ENCODE results near the gene ENDOU. TPM values are rescaled to one million over a fixed set of nuclear protein-coding genes. Genes with fewer than 3 reads are reported as not detected.

The ENDOU gene
- total RNA-seq, 1 experiment from 2014 or later: not detected

- DNase-seq (ENCODE audit: unreplicated experiment): peak; percentile 79
- POLR2A ChIA-PET: interaction anchor here (0.6 to 4.9 kb wide), 15 partner anchors 10 to 95 kb away, joined by 3 to 38 read pairs (median 5); partner anchors contain the start of genes HDAC7, RAPGEF3 and SLC48A1
- Mint-ChIP-seq H3K4me3 (ENCODE audit: unreplicated experiment) (no peak overlapping the region), H3K27me3 (ENCODE audit: insufficient read depth, unreplicated experiment) (peaks cover 17% of the 10 kb centered on the region), H3K4me1 (ENCODE audit: insufficient read depth, unreplicated experiment) (peaks cover 6% of the 10 kb centered on the region), H3K27ac (ENCODE audit: low read depth, unreplicated experiment) (no peak overlapping the region), H3K9me3 (ENCODE audit: unreplicated experiment) (no peaks in the 10 kb centered on the region), H3K36me3 (ENCODE audit: insufficient read depth, unreplicated experiment) (no peaks in the 10 kb centered on the region)
- CTCF ChIA-PET: interaction anchor here (0.6 to 7.8 kb wide), 26 partner anchors 8 to 1276 kb away, joined by 3 to 843 read pairs (median 6); partner anchors contain the start of genes ENDOU, HDAC7, RAPGEF3 and SLC48A1
- peak; percentile 67 for TF ChIP-seq CTCF (IDR thresholded peaks at IDR 0.05; ENCODE audit: unreplicated experiment)
- BruUV-seq (replicated peaks): no TSS peak
- intact Hi-C loops (cut with micrococcal nuclease): no loop called here
Measured at GRCh38 chr12:47744005-47744651, 18.8 kb upstream of the ENDOU start.

- intact Hi-C loops (cut with micrococcal nuclease): no loop called here
- CTCF ChIA-PET: interaction anchor here (0.7 to 7.8 kb wide), 38 partner anchors 14 to 711 kb away, joined by 3 to 843 read pairs (median 6); partner anchors contain the start of genes ENDOU, HDAC7, RAPGEF3 and SLC48A1
Measured at GRCh38 chr12:47743311-47743860, 18.1 kb upstream of the ENDOU start.

GRCh38 chr12:47742253-47742825 lies 17.0 kb upstream of the ENDOU start:
- no peak overlapping the region for H3K27ac Mint-ChIP-seq (ENCODE audit: low read depth, unreplicated experiment)
- intact Hi-C loops (cut with micrococcal nuclease): loop anchor here (1.0 kb wide), 5 partner anchors 17 to 95 kb away; no protein-coding TSS in a partner anchor
- ChIA-PET POLR2A (interaction anchor here (0.6 to 4.9 kb wide), 12 partner anchors 9 to 97 kb away, joined by 3 to 38 read pairs (median 4); partner anchors contain the start of genes RPAP3 and SLC48A1), CTCF (interaction anchor here (0.6 to 7.8 kb wide), 51 partner anchors 14 to 1217 kb away, joined by 3 to 843 read pairs (median 4); partner anchors contain the start of genes ENDOU, HDAC7, RAPGEF3 and SLC48A1)
- DNase-seq (ENCODE audit: unreplicated experiment): peak; percentile 64
- H3K36me3 Mint-ChIP-seq (ENCODE audit: insufficient read depth, unreplicated experiment): no peaks in the 10 kb centered on the region
- no TSS peak for BruUV-seq (replicated peaks)
- H3K4me3 Mint-ChIP-seq (ENCODE audit: unreplicated experiment): no peak overlapping the region
- no peaks in the 10 kb centered on the region for H3K9me3 Mint-ChIP-seq (ENCODE audit: unreplicated experiment)
- H3K27me3 Mint-ChIP-seq (ENCODE audit: insufficient read depth, unreplicated experiment): peaks cover 17% of the 10 kb centered on the region
- peaks cover 9% of the 10 kb centered on the region for H3K4me1 Mint-ChIP-seq (ENCODE audit: insufficient read depth, unreplicated experiment)
- peak; percentile 99 for TF ChIP-seq CTCF (IDR thresholded peaks at IDR 0.05; ENCODE audit: unreplicated experiment)

More at GRCh38 chr12:47743311-47743860, 18.1 kb upstream of the ENDOU start:
- DNase-seq (ENCODE audit: unreplicated experiment): no peak
- no TSS peak for BruUV-seq (replicated peaks)
- no peak overlapping the region for H3K27ac Mint-ChIP-seq (ENCODE audit: low read depth, unreplicated experiment)
- H3K4me1 Mint-ChIP-seq (ENCODE audit: insufficient read depth, unreplicated experiment): peaks cover 6% of the 10 kb centered on the region
- H3K36me3 Mint-ChIP-seq (ENCODE audit: insufficient read depth, unreplicated experiment): no peaks in the 10 kb centered on the region
- H3K27me3 Mint-ChIP-seq (ENCODE audit: insufficient read depth, unreplicated experiment): peaks cover 17% of the 10 kb centered on the region
- no peaks in the 10 kb centered on the region for H3K9me3 Mint-ChIP-seq (ENCODE audit: unreplicated experiment)
- TF ChIP-seq CTCF (IDR thresholded peaks at IDR 0.05; ENCODE audit: unreplicated experiment): no peak
- POLR2A ChIA-PET: interaction anchor here (0.9 to 4.9 kb wide), 11 partner anchors 8 to 95 kb away, joined by 3 to 38 read pairs (median 6); partner anchors contain the start of genes HDAC7 and SLC48A1
- H3K4me3 Mint-ChIP-seq (ENCODE audit: unreplicated experiment): no peak overlapping the region

- H3K4me3 Mint-ChIP-seq (ENCODE audit: unreplicated experiment): no peak overlapping the region
- BruUV-seq (replicated peaks): no TSS peak
- no peak overlapping the region for H3K27ac Mint-ChIP-seq (ENCODE audit: low read depth, unreplicated experiment)
- no peaks in the 10 kb centered on the region for H3K36me3 Mint-ChIP-seq (ENCODE audit: insufficient read depth, unreplicated experiment)
- ChIA-PET POLR2A (interaction anchor here (0.6 to 4.9 kb wide), 9 partner anchors 11 to 98 kb away, joined by 3 to 38 read pairs (median 5); partner anchors contain the start of gene RPAP3), CTCF (interaction anchor here (0.5 to 7.8 kb wide), 33 partner anchors 13 to 1021 kb away, joined by 3 to 843 read pairs (median 8); partner anchors contain the start of genes ENDOU, HDAC7, RAPGEF3 and SLC48A1)
- H3K27me3 Mint-ChIP-seq (ENCODE audit: insufficient read depth, unreplicated experiment): peaks cover 17% of the 10 kb centered on the region
- H3K9me3 Mint-ChIP-seq (ENCODE audit: unreplicated experiment): no peaks in the 10 kb centered on the region
- TF ChIP-seq CTCF (IDR thresholded peaks at IDR 0.05; ENCODE audit: unreplicated experiment): no peak
- intact Hi-C loops (cut with micrococcal nuclease): no loop called here
- peak; percentile 73 for DNase-seq (ENCODE audit: unreplicated experiment)
- H3K4me1 Mint-ChIP-seq (ENCODE audit: insufficient read depth, unreplicated experiment): peaks cover 14% of the 10 kb centered on the region
Measured at GRCh38 chr12:47741340-47741703, 16.0 kb upstream of the ENDOU start.
